Measurements from ENCODE around the gene CBARP. TPM values are rescaled to one million over a fixed set of nuclear protein-coding genes. Genes with fewer than 3 reads are reported as not detected.

CBARP gene
- total RNA-seq, 1 donor from 2014 or later: 0.10 TPM

DNA sequence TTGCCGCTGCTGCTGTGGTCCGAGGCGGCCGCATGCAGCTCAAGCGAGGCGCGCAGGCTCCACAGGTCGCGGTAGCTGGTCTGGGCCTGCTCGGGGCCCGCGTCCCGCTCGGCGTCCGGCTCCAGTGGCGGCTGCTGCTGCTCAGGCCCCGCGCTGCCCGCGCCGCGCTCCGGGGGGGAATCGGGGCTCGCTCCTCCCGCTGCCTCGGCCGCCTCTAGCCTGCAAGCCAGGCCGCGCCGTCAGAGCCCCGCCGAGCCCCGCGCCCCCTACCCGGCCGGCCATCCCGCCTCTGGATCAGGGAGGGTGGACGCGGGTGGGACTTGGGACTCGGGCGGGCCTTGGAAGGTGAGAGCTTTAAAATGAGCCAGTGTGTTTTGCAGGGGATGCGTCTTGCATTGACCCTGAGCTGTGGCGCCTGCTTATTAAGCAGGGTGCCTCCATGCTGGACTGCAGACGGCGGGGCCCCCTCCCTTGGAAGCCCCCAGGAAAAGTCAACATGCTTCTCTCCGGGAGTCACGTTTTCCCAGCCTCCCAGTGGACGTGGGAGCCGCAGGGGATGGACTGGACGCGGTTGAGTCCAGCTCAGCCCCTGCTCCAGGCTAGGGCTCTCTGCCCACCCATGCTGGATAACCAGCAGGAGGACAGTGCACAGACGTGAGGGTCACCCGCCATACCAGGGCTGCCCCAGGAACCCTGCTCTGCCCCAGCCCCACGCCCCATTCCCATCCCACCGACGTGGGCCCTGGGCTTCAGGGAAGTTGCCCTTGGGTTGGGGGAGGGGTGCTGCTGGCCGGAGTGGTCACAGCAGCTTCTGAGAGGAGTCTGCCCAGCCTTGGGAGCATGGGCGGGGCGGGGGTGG is 7.7 kb downstream of the CBARP start:
- intact Hi-C loops (cut with micrococcal nuclease): no loop called here

DNA sequence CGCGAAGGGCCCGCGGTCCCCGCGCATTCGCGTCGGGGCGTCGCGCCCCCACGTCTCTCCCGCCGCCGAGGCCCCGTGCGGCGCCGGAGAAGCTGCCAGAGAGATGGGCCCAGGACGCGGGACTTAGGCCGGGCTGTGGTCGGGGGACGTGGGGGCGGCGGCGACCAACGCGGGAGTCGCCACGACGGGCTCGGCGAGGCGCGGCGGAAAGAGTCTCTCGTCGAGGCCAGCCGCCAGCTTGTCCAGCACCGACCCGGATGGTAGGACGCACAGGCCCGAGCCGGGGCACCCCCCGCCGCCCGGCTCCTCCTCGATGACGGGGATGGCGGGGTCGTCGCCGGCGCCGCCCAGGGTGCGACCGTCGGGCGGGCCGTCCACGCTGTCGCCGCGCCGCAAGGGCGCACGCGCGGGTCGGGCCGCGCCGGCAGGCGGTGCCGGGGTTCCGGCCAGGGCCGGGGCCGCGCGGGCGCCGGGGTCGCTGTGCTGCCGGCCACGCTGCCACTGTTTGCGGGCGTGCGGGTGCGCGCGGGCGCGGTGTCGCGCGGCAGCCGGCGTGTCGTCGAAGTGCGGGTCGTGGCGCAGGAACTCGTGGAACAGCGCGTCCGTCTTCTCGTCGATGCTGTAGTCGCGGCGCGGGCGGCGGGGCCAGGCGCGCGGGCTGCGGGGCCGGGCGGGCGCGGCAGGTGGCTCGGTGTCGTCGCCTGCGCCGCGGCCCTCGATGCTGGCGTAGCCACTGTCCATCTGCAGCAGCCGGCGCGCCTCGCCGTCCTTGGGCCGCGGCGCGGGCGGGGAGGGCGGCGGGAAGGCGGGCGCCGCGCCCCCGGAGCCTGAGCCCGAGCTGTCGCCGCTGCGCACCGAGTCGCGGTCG is 8.5 kb downstream of the CBARP start:
- intact Hi-C loops (cut with micrococcal nuclease): no loop called here

DNA sequence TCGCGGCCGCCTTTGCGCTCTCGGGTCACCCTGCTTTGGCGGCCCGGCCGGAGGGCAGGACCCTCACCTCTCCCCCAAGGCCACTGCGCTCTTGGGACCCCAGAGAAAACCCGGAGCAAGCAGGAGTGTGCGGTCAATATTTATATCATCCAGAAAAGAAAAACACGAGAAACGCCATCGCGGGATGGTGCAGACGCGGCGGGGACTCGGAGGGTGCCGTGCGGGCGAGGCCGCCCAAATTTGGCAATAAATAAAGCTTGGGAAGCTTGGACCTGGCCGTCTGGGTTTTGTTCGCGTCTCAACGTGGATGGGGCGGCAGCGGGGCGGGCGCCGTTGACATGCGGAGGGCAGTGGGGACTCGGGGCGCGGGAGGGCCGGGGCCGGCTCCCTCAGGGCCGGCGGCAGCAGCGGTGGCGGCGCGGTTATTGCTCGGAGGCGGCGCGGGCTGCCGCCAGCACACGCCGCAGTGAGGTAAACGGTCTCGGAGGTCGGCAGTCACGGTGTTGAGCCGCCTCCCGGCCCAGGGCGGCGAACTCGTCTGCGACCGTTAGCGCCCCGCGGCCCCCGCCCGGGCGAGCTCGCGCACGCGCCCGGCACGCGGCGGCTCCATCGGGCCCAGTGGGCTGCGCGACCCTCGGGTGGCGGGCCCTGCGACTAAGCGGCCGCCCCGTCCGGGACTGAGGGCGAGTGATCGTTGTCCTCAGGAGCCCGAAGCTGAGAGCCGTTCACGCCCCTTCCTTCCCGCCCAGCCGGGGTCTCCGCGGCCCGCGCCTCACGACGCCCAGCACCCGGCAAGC is 9.4 kb downstream of the CBARP start:
- intact Hi-C loops (cut with micrococcal nuclease): no loop called here

DNA sequence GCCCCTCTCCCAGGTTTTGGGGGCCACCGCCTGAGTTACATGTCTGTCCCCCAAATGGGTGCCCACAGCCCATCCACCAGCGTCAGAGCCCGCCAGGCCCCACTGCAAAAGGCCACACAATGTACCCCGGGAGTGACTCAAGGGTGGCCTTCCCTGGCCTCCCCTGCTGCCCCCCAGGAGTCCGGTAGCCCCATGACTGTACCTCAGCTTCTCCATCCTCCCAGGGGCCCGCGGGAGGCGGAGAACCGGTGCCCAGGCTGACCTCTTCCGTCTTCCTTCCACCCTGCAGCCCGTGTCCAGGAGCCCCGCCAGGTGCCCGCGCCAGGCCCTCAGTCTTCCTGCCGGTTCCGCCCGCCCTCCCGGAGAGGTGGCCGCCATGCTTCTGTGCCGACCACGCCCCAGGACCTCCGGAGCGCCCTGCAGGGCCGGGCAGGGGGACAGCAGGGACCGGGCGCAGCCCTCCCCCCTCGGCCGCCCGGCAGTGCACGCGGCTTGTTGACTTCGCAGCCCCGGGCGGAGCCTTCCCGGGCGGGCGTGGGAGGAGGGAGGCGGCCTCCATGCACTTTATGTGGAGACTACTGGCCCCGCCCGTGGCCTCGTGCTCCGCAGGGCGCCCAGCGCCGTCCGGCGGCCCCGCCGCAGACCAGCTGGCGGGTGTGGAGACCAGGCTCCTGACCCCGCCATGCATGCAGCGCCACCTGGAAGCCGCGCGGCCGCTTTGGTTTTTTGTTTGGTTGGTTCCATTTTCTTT is 10.3 kb downstream of the CBARP start:
- intact Hi-C loops (cut with micrococcal nuclease): no loop called here

DNA sequence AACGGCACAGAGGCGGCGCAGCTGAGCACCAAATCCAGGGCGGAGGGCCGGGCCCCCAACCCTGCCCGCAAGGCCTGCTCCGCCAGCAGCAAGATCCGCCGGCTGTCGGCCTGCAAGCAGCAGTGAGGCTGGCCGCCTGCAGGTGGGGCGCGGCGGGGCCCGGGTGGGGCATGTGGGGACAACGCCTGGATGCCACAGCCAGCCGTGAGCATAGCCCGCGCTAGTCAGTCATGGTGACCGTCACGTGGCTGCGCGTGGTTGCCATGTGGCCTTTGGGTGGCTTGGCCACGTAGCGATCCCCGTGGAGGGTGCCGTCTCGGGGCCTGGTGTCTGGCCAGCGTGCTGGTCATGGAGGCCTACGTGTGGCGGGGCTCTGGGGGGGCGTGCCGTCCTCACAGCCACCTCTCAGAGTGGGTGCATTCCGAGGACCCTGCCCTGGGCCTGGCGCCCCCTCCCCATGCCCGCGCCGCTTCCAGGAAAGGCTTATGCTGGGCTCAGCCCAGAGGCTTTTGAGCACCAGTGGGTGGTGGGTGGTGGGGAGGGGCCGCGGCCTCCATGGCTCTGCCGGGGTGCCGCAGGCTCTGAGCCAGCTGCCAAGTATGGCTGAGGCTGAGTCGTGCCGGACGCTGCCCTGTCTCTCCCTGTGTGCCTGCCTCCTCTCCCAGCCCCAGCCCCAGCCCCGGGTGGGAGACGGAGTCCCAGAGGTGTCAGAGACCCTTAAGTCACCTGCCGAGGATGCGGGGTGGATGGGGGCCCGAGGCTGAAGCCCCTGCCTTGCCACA is 11.1 kb downstream of the CBARP start:
- intact Hi-C loops (cut with micrococcal nuclease): no loop called here

DNA sequence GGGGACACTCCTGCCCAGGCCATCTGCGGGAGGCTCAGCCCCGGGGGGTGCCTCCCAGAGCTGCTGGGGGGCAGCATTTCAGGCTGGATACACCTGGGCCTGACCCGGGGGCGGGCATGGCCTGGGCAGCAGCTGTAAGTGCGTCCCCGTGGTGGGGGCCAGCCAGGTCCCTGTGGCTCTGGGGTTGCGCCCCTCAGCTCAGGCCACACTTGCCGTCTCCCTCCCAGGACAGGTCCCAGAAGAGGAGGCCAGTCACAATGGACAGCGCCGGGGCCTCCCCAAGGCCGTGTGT is 11.6 kb downstream of the CBARP start:
- intact Hi-C loops (cut with micrococcal nuclease): no loop called here

DNA sequence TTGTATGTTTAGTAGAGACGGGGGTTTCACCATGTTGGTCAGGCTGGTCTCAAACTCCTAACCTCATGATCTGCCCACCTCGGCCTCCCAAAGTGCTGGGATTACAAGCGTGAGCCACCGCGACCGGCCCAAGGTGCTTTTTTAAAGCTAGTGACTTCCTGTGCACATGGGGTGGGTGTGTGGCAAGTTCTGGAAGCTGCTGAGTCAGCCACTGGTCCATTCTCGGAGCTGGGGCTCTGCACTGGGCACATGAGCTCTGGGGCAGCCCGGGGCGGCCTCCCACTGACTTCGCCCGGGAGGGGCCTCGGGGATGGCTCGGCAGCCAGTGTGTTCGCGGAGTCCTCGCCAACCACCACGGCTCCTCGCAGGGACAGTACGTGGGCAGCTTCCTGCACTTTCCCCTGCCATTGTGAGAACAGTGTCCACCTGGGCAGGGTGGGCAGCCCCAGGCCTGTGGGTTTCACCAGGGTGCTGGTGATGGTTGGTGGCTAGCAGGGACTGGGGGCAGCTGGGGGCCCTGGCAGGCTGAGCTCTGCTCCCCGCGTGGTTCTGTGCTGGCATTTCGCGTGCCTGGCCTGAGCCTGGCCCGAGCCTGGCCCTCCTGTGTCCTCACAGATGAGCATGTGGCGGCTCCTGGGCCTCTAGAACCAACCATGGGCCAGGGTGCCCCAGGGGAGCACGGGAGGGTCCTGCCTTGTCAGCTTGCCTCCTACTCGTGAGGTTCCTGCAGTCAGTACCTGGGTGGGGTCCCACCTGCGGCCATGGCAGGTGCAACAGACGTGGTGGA is 12.2 kb downstream of the CBARP start:
- intact Hi-C loops (cut with micrococcal nuclease): no loop called here

DNA sequence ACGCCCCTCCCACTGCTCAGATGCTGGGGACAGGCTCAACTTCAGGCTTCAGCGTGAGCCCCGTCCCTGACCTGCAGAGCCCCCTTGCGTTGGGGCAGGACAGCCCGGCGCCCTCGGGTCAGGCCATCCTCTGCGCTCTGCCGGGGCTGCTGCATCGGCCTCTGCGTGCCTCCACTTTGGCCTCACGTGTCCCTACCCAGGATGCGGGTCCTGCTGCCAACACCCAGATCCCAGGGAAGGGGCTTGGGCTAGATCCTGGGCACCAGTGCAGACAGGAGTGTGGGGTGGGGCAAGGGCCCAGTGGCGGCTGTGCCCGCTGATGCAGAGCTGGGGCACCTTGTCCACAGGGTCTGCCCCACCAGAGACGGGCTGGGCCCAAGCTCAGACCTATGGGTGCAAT is 13.0 kb downstream of the CBARP start:
- intact Hi-C loops (cut with micrococcal nuclease): no loop called here

DNA sequence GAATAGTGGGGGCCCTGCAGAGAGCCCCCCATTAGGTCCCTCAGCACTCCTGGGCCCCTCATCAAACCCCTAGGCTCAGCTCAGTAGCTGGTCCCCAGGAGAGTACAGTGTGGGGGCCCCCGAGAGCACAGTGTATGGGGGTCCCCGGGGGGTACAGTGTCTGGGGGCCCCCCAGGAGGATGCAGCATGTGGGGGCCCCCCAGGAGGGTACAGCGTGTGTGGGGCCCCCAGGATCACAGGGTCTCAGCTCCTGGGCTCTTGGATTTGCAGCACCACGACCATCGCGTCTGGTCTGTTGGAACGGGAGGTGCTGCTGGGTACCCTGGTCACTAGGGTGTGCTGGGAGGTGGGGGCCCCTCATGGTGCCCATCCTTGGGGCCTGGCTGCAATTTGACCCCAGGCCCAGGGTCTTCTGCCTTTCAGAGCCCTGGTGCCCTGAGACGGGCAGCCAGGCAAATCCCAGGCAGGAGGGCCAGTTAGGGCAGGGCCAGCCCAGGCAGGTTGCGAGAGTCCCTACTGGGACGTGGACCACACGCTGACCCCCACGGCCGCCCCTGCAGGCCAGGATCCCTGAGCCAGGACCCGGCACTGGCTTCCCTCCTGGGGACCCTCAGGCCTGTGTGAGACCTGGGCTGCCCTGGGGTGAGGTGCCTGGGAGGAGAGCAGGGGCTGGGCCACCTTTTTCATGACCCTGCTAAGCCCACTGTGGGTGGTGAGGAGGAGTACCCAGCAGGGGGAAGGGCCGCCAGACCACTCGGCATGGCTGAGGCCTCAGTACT is 13.6 kb downstream of the CBARP start:
- intact Hi-C loops (cut with micrococcal nuclease): no loop called here

DNA sequence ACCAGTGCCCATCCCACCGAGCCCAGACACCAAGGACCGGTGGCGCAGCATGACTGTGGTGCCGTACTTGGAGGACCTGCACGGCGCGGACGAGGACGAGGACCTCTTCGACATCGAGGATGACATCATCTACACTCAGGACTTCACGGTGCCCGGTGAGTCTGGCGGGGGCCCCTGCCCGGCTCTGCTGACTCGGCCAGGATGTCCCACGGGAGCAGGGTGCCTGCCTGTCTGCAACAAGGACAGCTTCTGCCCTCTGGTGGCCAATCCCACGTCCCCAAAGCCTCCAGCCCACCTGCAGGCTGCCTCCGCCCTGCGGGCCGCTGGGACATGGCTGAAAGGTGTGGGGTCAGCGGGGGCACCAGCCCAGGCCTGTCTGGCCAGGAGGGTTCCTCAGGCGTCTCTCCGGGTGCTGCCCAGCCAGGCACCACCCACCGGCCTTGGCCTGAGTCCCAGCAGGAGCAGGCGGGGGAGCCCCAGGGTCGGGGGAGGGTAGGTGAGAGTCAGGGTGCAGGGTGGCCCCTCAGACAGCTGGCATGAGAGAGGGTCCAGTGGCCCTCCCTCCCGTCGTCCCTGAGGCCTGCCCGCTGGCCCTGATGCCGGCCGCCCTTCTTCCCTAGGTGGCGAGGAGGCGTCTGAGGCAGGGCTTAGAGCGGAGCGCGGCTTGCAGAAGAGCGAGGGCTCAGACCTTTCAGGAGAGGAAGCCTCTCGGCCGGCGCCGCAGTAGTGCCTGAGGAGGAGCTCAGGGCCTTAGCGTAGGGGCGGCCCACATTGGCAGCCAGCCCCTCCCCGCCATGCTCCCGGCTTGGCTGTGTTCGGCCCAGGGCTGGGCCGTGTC is 14.6 kb downstream of the CBARP start:
- intact Hi-C loops (cut with micrococcal nuclease): no loop called here

DNA sequence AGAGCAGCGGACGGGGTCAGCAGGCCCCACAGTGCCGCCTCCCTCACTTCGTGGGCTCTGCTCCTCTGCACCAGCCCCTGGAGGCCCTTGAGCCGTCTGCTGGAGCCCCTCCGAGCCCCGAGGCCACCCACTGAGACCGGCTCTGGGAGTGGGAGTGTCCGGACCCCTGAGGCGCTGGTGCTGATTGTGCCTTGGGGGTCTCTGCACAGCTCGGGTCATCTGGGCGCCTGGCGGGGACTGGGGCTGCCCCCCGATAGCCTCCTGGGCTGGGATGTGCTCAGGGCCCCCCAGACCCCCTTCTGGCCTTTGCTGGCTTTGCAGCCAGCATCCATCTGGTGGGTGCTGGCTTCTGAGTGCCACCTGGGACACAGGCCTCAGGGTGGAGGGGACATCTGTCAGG is 15.4 kb downstream of the CBARP start:
- intact Hi-C loops (cut with micrococcal nuclease): no loop called here

DNA sequence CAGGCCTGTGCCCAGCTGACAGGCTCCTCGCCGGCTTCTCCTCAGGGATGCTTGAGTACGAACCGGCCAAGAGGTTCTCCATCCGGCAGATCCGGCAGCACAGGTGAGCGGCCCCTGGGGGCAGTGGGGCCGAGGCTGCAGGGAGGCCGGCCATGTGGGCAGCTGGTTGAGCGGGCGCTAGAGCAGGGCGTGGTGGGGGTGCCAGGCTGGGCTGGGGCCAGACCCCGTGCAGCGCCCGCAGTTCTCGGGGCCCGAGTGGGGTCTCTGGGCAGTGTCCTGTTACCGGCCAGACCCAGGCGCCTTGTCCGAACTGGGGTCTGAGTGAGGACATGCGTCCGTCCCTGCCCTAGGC is 15.9 kb downstream of the CBARP start:
- intact Hi-C loops (cut with micrococcal nuclease): no loop called here

DNA sequence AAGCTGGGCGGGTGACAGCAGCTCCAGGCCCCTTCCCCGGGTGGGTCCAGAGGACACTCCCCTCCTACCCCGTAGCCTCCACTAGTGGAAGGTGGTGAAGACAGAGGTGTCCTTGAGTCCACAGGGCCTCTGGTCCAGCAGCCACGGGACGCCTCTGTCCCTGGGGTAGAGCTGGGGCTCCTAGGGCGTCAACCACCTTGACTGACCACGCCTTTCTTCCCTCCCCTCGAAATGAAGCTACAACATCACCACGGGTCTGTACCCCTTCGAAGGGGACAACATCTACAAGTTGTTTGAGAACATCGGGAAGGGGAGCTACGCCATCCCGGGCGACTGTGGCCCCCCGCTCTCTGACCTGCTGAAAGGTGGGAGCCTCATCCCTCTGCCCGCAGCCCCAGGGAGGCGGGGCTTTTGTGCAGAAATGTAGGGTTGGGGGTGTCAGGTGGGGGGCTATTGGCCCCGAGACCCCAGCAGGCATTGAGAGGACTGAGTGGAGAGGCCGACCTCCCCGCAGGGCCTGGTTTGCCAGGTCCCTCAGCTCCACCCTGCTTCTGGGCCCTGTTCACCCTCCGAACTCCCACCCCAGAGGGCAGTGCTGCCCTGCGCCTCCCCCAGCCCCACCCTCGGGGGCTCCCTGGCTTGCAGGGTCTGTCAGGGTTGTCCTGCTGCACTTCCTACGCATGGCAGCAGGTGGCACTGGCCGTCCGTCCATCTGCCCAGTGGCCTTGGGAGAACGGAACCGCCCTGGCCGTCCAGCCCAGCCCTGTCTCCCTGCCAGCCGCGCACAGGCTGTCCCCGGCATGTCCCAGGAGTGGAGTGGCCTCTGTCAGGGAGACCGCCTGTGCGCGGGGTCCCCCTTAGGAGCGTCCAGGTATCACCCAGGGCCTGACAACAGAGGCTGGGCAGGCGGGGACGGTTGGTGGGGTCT is 16.6 kb downstream of the CBARP start:
- intact Hi-C loops (cut with micrococcal nuclease): no loop called here

DNA sequence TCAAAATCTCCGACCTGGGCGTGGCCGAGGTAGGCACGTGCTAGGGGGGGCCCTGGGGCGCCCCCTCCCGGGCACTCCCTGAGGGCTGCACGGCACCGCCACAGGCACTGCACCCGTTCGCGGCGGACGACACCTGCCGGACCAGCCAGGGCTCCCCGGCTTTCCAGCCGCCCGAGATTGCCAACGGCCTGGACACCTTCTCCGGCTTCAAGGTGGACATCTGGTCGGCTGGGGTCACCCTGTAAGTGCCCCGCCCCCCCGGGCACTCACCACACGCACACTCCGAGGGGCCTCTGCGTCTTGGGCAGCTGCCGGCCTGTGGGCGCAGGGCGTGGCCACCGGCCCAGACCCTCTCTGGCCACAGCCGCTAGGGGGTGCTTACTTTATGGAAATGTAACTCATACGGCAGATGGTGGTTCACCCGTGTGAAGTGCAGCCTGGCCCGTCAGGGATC is 17.3 kb downstream of the CBARP start:
- intact Hi-C loops (cut with micrococcal nuclease): no loop called here

DNA sequence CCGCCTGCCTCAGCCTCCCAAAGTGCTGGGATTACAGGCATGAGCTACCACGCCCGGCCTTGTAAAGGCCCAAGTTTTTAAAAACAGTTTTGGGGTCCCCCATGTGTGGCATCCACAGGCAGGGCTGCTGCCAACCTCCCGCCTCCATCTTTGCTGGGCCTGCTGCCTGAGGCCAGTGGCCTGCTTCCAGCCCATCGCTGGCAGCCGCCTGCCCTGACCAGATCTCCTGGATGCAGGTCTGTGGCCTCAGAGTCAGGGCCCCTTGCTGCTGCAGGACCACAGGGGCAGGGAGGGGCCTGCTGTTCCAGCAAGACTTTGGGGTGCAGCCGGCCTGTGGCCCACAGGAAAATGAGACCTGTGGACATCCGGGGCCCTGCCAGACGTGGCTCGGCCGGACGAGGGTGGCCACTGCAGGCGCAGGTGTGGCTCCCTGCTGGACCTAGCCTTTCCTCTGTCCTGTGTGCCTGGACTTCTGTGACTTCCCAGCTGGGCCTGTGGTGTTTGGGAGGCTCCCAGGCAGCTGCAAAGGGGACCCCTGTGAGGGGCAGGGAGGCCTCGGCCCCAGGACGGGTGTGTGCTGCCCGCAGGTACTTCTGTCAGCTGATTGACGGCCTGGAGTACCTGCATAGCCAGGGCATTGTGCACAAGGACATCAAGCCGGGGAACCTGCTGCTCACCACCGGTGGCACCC is 17.9 kb downstream of the CBARP start:
- intact Hi-C loops (cut with micrococcal nuclease): no loop called here
